NCI-H524 treated with DMSO at 0.1 percent for 48 hours (cell line): ENCODE data around the gene AKAP8L.
"Not testable (repeated sequence)": the region's sequence is repeated elsewhere in the genome, so short reads cannot be mapped to it uniquely, and the experiment has no call there.

Experiments used
- DNase-seq: peaks from one replicate; lab custom pipeline; 2025; lab: John Stamatoyannopoulos, UW

Gene AKAP8L

DNA sequence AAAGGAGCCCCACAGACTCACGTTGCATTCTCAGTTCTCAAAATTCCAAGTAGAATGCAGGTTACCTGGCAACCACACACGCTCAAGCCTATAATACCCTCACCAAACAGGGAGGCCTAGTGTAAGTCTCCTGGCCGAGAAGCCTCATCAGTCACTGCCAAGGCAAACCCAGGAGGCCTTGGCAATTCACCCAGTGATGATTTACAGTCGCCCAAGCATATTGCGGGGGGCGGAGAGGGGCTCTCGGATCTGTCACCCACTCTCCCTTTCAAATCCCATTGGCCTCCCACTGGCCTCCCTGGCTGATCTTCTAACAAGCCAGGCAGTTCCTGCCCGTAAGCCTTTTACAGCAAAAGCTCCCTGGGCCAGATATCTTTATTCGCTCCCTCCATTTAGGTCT, 1.1 kb downstream of the AKAP8L start:
- DNase-seq: no peak

DNA sequence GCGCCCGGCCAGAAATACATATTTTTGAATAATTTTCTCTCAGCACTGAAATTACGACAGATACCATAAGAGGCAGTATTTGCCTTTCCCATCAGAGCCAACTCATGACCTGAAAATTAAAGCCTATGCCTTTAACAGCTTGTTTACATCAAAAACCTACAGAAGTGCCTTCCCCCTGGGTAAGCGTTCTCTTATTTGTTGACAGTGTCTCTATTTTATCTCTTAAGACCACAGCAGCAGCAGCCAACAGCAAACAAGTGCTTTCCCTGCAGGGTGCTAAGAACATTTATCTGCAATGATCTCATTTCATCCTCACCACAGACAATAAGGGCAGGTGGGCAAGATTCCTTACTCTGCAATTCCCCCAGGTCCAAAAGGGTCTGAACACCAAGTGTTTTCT, 6.0 kb downstream of the AKAP8L start:
- no peak for DNase-seq

DNA sequence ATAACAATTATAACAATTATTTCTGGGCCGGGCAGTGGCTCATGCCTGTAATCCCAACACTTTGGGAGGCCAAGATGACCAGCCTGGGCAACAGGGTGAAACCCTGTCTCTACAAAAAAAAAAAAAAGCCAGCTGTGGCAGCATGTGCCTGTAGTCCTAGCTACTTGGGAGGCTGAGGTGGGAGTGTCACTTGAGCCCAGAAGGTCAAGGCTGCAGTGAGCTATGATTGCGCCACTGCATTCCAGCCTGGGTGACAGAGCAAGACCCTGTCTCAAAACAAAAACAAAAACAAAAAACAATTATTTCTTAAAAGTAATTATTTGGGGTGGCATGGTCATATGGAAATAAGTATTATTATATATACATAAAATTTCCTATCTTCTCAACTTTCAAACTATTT, 7.4 kb downstream of the AKAP8L start:
- not testable (repeated sequence) for DNase-seq

DNA sequence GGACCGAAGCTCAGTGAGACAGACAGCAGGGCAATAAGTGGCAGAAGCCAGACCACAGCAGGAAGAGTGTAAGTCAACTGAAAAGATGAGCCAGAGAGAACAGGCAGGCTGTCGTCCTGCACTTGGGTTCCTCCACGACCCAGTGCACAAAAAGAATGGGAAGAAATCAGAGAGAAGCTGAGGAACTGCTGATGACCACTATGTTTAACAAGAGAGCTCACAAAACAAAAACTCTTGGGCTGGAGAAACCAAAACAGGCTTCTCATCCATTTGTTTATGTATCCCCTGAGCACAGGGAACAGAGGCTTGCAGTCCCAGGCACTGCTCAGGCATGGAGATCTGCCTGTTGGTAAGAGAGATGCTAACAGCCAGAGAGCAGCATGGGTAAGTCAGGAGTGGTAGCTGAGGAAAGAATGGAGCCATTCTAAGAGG, 14.0 kb downstream of the AKAP8L start:
- DNase-seq: no peak

DNA sequence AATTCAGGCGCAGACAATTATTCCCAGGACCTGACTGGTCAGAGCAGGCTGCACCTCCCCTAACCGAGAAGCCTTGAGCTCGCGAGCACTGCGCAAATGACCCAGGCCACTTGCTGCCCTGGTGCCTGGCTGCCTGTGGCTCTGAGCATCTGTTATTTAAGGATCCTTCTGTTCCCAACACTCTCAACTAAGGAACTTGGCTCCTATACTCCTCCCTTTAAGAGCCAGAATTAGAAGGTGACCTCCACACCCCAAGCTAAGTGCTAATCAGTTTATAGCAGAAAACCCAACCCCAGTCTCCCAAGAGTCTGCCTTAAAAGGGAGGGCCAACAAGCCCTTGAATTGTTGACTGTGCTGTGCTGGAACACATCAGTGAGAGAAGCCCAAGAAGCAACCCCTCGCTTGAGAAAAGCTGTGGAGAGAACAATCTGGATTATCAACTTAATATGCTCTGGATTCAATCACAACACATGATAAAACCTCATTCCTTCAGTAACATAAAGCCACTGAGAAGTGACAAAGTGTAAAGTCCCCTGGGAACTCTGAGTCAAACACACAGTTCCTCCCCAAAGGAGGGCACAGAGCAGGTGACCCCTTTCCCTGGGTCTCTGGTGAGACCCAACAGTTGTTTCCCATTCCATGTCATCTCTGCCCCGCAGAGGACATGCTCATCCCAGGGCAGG, 14.6 kb downstream of the AKAP8L start:
- no peak for DNase-seq

DNA sequence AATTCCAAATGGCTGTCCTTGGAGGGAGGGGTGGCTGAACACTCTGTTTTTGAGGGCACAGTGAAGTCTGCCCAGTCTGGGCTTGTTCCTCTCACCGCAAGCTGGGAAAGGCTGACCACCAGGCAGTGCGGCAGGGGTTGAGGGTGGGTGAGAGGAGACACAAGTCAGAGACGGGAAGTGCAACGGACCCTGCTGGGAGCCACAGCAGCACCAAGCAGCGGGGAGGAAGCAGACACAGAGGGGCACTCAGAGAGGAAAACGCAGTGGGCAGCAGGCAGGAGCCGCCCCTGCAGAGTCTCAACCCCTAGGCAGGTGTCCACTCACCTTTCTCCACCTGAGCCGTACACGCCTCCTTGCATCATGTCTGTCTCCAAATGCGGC, 15.6 kb downstream of the AKAP8L start:
- DNase-seq: no peak

DNA sequence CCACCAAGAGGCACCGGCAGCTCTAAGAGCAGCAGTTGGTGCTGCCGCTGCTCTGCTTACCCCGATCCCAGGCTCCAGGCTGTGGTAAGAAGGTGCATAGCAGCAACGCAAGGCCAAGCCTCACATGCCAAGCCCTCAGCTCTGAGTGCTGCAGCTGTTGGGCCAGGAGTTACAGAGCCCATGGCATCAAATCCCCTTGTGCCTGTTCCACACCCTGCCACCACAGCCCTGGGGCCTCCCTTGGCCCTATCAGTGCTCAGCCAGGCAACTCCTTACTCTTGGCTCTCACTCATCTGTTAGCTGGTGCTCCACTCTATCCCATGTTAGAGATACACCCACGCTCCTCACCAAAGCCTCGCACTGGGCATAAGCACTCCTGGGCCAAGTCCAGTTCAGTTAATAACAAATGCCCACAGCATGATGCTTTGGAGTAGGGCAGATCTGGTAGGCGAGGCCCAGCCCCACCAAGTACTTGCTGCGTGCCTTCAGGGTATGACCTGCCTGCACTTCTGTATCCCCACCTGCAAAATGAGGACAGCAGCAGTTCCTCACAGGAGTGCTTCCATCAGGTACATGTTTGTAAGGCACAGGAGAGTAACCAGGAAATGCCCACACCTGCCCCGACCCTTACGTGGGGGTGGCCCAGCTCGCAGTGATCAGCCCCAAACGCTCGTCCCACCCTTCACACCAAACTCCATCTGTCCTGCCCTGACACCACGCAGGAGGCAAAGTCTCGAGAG, 16.2 kb downstream of the AKAP8L start:
- no peak for DNase-seq

DNA sequence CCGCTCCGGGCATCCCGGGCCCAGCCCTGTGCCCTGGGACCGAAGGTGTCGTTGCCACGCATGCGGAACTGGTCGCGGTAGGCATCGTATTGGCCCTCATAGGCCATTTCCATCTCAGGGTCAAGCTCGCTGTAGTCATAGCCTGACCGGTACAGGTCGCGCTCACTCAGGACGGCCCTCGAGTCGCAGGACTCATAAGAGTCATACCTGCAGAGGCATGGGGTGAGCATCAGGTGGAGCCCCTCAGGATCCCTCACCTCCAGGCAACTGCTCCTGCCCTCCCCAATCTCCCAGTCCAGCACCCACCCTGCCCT, 17.4 kb downstream of the AKAP8L start:
- DNase-seq: no peak

DNA sequence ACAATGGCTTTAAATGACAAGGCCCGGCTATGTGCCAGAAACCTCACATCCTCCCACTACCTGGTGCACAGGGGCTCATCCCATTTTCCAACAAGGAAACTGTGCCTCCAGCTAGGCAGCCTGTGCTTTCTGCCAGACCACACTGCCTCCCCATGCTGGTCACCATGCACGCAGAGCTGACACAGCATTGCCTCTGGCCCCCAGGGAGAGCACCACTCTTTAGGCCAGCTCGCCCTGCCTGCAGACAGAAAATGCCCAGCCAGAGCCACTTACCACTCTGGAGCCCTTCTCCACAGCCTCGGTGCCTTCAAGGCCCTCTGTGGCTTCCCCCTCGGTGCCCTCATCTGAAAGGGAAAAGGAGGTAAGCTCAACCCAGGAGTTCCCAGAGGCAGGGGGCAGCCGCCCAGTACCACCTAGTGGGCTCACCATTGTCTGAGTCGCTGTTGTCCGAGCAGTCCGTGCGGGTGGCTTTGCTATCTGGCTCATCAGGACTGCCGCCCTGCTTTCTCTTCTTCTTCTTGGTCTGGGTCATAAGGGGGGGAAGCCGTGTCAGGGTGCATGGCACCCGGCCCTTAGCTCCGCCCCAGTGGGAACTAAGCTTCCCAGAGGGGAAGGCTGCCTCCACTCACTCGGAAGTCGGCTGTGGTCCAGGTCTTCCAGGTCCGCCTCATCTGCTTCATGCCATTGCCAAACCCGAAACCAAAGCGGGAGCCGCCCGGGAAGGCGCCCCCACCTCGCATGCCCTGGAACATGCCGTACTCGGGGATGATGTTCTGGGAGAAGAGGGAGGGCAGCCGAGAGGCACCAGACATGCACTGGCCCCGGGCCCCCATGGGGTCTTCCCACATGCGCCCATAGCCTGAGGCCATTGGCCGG, 18.0 kb downstream of the AKAP8L start:
- DNase-seq: no peak

DNA sequence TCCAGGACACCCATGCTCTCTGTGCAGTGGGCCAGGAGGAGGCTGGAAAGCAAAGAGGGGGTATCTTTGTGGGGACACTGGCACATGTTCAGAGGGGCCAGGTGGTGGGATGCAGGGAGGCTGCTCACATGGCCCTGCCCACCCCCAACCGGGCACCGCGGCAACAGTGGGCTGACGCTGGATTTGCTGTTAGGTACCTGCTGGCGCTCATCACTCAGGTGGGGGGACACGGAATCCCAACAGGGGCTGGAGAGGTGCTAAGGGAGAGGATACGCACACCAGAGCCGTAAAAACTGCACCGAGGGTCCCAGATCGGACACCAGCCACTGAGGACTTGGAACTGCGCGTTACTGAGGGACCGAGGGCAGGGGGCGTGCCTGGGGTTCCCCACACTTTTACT, 19.2 kb downstream of the AKAP8L start:
- no peak for DNase-seq

DNA sequence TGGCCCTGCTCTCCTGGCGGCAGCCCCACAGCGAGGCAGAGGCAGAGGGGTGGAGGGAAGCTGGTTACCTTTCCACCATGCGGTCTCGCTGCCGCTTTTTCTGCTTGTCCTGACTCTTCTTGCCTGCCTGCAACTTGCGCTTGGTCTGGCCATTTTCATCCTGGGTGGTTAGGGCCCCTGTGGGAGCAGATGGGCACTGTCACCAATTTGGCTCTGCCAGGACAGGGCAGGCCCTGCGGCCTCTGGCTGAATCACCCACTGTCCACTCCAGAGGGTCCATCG, 19.6 kb downstream of the AKAP8L start:
- no peak for DNase-seq

DNA sequence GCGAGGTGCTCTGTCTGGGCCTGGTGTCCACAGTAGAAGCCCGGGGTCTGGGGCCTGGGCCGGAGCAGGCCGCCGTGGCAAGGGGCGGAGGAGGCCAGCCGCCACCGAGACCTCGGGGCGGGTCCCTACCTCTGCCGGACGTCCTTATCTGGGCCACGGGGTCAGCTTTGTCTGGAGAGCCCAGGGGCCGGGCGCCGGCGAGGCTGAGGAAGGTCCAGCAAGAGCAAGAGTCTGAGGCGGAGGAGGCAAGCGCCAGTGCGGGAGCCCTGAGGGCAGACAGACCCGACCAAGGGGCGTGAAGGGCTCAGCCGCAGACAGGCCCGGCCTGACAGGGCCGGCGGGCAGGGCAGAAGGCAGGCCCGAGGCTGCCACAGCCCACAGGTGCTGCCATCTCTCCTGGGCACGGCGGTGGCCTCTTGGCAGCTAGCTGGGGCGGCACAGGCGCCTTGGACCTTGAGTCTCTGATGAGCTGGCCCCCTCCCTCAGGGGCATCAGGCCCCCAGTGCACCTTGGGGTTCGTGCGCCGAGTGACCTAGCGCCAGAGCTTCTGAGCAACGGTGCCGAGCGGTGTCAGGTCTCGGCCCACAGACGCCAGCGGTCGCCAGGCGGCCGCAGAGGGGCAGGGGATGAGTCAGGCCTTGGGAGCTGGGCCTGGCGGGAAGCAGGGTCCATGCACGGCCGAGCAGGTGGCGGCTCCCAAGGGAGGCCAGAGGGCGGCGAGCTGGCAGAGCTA, 20.1 kb downstream of the AKAP8L start:
- no peak for DNase-seq

DNA sequence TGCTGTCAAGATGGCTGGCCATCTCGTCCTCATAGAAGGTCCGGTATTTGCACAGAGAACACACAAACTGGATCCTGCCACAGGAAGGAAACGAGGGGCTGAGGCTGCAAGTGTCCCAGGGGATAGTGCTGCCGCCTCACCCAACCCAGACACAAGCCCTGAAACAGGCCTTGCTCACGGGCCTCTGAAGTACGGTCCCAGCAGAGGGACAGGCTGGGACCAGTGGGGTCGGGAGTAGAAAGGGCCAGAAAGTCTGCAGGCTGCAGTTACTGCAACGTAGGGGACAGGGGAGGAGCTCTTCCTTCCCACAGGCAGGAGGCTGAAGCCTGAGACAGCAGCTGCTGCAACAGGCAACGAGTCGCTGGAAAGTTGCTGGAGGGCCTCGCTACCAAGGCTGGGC, 21.0 kb downstream of the AKAP8L start:
- DNase-seq: no peak

DNA sequence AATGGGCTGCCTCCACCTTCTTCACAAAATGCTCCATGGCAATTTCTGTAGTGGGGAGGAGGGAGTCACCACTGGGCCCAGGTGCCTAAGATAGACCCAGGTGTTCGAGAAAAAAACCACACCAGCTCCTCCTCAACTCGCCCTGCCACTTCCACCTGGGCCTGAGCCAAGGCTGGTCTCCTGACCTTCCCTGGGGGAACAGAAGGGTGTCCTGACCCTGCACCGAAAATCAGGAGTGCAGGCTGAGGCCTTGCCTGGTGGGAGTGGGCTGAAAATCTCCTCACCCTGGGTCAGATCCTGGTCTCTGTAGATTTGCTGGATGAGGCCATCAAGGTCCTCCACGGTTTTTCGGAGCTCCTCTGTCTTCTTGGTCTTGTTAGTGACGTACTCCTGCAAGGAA, 21.6 kb downstream of the AKAP8L start:
- DNase-seq: no peak

DNA sequence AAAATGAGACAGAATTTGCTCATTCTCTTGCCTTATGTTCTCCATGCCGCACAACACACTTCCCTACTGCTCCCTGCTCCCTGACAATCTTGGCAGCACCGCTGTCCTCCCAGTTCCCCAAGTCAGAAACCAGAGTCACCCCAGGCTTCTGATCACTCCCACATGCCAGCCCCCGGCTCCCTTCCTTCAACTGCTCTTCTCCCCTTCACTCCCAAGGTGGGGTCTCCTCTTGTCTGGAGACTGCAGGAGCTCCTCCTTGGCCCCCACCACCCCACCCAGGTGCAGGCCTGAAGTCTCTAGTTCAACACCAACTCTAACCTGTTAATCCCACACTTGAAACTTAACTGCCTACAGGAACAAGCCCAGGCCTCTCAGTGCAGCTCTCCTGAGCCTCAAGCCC, 22.4 kb downstream of the AKAP8L start:
- DNase-seq: no peak

DNA sequence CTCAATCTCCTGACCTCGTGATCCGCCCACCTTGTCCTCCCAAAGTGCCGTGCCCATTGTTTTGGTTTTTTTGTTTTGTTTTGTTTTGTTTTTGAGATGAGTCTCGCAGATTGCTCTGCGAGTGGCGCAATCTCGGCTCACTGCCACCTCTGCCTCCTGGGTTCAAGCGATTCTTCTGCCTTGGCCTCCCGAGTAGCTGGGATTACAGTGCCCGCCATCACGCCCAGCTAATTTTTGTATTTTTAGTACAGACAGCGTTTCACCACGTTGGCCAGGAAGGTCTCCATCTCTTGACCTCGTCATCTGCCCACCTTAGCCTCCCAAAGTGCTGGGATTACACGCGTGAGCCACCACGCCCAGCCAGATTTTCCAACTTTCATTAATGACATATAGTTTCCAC, 23.5 kb downstream of the AKAP8L start:
- not testable (repeated sequence) for DNase-seq

DNA sequence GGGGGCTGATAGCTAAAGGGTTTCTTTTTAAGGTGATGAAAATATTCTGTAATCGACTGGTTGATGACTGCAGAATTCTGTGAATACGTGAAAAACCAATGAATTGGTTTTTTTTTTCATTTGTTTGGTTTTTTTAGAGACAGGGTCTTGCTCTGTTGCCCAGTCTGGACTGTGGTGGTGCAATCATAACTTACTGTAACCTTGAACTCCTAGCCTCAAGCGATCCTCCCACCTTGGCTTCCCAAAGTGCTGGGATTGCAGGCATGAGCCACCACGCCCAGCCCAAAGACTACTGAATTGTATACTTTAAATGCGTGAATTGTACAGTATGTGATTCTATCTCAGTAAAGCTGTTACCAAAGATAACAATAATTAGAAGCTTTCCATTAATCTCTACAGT, 24.4 kb downstream of the AKAP8L start:
- no peak for DNase-seq

DNA sequence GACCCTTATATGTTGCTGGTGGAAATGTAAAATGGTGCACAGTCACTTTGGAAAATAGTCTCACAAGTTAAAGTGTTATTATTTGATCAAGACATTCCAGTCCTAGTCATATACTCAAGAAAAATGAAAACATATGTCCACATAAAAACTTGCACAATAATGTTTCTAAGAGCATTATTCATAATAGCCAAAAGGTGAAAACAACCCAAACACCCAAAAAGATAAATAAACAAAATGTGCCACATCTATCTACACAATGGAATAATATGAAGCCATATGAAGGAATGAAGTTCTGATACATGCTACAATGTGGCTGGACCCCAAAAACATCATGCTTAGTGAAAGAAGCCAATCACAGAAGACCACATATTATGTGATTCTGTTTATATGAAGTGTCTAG, 24.8 kb downstream of the AKAP8L start:
- DNase-seq: no peak

DNA sequence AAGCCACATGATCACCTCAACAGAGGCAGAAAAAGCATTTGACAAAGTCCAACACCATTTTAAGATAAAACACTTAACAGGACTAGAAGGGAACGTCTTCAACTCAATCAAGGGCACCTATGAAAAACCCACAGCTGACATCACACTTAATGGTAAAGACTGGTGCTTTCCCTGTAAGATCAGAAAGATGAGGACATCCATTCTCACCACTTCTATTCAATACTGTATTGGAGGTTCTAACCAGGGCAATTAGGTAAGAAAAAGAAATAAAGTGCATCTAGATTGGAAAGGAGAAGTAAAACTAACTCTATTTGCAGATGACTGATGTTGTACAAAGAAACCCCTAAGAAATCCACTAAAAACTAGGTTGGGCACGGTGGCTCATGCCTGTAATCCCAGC, 28.0 kb downstream of the AKAP8L start:
- DNase-seq: no peak

DNA sequence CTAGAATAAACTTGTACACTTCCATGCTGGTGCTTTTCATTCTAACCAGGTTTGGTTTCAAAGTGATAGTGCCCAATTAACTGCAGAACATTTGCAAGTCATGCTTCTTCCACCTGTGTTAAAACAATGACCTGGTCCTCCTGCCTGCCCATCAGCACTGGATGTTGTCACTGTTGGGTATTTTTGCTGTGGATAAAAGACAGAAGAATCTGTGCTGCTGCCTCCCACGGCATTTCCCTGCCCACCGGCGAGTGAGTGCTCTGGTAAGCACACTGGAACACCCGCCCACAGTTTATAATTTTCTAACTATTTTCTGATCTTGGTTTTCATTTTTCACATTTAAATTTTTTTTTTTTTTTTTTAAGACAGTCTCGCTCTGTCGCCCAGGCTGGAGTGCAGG, 36.9 kb downstream of the AKAP8L start:
- DNase-seq: no peak

DNA sequence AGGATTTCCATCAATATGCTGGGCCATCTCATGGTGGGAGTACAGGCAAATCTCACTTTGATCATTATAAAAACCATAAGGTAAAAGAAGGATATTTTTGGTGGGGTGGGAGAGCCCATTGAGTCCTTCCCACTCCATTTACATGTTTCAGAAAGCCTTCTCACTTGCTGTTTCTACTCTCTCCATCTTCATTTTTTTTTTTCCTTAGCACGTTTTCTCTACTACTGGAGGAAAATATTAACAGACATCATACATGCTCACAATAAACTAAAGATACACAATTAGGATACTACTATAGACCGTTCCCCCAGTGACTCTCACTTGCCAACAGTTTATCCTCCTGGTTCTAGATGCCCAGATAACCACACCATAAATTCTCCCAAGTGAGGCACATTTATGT, 37.4 kb downstream of the AKAP8L start:
- no peak for DNase-seq

DNA sequence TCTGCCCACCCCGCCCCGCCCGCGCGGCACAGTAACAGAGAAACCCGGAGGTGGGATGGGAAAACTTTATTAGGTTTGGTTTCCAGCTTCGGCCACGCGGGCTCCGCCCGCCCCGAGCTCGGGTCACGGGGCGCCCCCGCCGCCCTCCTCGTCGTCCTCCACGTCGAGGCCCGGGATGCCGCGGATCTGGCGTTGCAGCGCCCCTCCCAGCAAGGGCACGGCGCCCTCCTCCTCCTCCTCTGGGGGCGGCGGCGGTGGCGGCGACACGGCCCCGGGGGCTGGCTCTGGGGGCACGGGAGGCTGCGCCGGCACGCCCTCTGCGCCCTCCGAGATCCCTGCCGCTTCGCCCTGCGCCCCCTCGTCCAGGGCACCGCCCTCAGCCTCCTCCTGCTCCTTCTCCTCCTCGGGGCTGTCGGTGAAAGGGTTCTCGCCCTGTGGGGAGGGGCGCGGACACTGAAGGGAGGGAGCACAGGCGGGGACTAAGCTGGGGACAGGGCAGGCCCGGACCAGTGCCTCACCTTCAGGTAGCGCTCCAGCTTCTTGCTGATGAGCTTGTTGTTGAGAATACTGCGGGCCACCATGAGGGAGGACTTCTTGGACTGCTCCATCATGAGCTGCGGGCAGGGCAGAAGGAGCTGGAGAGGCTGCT, 38.7 kb downstream of the AKAP8L start:
- DNase-seq: no peak
